ENCODE results near the gene KRT38. TPM values are rescaled to one million over a fixed set of nuclear protein-coding genes. Genes with fewer than 3 reads are reported as not detected.

Gene KRT38
- total RNA-seq, 1 donor from 2014 or later = not detected

DNA sequence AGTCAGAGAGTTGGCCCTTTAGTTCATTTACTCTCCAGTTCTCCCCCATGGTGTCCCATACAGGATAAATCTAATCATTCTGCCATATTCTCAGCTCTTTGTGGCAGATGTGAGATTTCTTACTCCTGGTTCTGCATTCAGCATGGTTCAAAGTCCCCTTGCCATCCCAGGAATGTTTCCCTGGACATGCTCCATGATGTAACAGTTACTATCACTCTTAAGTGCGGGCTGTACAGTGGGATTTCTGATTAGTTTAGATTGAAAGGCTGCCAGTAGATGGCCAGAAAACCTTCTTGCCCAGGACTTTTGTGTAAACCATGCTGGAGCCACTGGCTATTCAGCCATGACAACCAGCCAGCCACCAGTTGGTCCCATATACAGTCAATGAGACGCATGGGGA lies 26.8 kb downstream of the KRT38 start:
- Mint-ChIP-seq H3K36me3 (ENCODE audit: low read depth) (no peaks in the 10 kb centered on the region), H3K27me3 (ENCODE audit: low read depth) (no peaks in the 10 kb centered on the region), H3K4me3 (no peak overlapping the region), H3K9me3 (peaks cover 2% of the 10 kb centered on the region), H3K27ac (ENCODE audit: unreplicated experiment) (no peak overlapping the region), H3K4me1 (peaks cover 46% of the 10 kb centered on the region)
- no peak for DNase-seq (ENCODE audit: low read depth, low spot score)
- TF ChIP-seq, protein P1, sequence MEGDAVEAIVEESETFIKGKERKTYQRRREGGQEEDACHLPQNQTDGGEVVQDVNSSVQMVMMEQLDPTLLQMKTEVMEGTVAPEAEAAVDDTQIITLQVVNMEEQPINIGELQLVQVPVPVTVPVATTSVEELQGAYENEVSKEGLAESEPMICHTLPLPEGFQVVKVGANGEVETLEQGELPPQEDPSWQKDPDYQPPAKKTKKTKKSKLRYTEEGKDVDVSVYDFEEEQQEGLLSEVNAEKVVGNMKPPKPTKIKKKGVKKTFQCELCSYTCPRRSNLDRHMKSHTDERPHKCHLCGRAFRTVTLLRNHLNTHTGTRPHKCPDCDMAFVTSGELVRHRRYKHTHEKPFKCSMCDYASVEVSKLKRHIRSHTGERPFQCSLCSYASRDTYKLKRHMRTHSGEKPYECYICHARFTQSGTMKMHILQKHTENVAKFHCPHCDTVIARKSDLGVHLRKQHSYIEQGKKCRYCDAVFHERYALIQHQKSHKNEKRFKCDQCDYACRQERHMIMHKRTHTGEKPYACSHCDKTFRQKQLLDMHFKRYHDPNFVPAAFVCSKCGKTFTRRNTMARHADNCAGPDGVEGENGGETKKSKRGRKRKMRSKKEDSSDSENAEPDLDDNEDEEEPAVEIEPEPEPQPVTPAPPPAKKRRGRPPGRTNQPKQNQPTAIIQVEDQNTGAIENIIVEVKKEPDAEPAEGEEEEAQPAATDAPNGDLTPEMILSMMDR (conservative IDR thresholded peaks at IDR 0.05) = no peak

DNA sequence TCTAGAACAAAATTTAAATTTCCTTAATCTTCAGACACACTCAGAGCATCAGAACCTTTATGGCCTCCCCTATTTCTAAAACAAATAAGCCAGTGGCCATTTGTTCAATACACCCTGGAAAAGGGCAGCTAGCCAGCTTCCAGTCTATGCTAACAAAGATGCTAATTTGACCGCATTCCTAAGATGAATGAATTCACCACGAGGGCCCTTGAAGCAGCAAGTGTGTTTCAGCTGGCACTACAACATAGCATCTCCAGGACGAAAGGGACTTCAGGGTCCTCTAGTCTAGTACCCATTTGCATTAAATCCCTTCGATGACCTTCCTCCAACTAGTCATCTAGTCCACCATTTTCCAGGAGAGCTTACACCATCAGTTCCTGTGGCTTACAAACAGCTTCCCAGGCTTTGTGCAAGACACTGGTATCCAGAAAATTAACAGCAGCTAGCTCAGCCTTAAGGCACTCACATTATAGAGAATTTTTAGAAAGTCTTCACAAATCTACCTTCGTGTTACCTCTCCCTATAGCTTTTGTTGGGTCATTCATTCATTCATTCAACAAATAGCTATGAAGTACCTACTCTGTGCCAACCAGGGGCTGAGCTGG lies 27.3 kb downstream of the KRT38 start:
- peaks cover 46% of the 10 kb centered on the region for H3K4me1 Mint-ChIP-seq
- H3K9me3 Mint-ChIP-seq = peaks cover 2% of the 10 kb centered on the region
- H3K36me3 Mint-ChIP-seq (ENCODE audit: low read depth) = no peaks in the 10 kb centered on the region
- no peak overlapping the region for H3K4me3 Mint-ChIP-seq
- DNase-seq (ENCODE audit: low read depth, low spot score) = no peak
- H3K27ac Mint-ChIP-seq (ENCODE audit: unreplicated experiment) = no peak overlapping the region
- no peaks in the 10 kb centered on the region for H3K27me3 Mint-ChIP-seq (ENCODE audit: low read depth)
- TF ChIP-seq, protein P1 (conservative IDR thresholded peaks at IDR 0.05) = no peak

DNA sequence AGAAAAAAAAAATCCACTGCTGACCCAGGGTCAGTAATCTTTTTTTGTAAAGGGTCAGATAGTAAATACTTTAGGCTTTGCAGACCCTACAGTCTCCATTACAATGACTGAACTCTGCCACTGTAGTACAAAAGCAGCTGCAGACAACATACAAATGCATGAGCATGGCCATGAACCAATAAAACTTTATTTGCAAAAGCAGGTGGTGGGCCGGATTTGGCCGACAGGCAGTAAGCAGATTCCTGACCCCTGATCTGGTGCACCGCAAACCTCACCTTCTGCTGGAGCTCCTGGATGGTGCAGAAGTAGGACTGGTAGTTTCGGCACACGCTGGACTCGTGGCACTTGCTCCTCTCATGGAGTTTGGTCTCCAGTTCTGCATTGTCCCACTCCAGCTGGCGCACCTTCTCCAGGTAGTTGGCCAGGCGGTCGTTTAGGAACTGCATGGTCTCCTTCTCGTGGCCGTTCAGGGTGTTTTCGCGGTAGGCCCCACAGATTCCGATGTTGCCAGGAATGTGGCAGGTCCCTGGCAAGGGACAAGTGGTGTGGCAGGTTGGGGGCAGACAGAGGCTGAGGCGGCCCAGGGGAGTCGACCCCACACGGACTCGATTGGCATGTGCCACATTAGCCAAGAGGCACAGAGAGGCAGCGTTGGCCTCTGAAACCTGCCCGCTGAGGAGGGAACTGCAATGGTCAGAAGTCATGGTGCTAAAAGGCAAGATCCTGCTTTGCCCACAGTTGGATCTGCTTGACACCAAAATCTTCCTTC lies 29.5 kb downstream of the KRT38 start:
- Mint-ChIP-seq H3K36me3 (ENCODE audit: low read depth) (no peaks in the 10 kb centered on the region), H3K4me1 (peaks cover 38% of the 10 kb centered on the region), H3K9me3 (peaks cover 2% of the 10 kb centered on the region), H3K27ac (ENCODE audit: unreplicated experiment) (no peak overlapping the region), H3K27me3 (ENCODE audit: low read depth) (no peaks in the 10 kb centered on the region), H3K4me3 (no peak overlapping the region)
- TF ChIP-seq, protein P1 (conservative IDR thresholded peaks at IDR 0.05) = no peak
- DNase-seq (ENCODE audit: low read depth, low spot score) = no peak

DNA sequence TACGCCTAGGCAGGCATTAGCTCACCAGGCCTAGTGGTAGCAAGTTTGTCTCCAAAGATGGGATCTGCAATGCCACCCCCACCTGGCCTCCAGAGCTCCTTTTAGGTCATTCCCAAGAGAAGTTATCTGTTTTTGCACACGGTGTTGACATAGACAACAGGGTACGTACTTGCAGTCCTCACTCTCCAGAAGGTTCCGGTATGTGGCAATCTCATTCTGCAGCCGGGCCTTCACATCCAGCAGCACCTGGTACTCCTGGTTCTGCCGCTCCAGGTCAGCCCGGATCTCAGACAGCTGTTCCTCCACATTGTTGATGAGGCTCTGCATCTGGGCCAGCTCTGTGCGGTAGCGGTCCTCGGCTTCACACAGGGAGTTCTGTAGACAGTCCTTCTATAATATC lies 33.6 kb downstream of the KRT38 start:
- Mint-ChIP-seq H3K9me3 (no peaks in the 10 kb centered on the region), H3K27ac (ENCODE audit: unreplicated experiment) (no peak overlapping the region), H3K4me1 (peaks cover 46% of the 10 kb centered on the region), H3K36me3 (ENCODE audit: low read depth) (no peaks in the 10 kb centered on the region), H3K4me3 (no peak overlapping the region), H3K27me3 (ENCODE audit: low read depth) (no peaks in the 10 kb centered on the region)
- TF ChIP-seq, protein P1 (conservative IDR thresholded peaks at IDR 0.05) = no peak
- DNase-seq (ENCODE audit: low read depth, low spot score) = no peak

DNA sequence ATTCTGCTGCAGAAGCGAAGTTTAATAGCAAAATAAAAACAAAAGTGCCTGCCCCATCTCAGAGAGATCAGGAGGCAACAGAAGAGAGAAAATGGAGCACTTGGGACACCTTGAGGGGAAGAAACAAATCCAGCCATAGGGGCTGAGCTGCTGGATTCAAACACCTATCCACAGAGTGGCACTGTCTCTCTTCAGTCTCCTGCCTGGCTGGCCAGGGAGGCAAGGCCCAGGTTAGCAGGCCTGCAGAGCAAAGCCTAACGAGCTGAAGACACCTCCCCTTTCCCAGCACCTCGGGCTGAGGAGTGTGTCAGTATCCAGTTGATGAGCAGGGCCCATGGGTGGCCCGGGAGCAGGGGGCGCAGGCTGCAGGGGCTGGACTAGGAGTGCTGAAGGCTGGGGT lies 34.6 kb downstream of the KRT38 start:
- no peaks in the 10 kb centered on the region for H3K36me3 Mint-ChIP-seq (ENCODE audit: low read depth)
- no peaks in the 10 kb centered on the region for H3K27me3 Mint-ChIP-seq (ENCODE audit: low read depth)
- TF ChIP-seq, protein P1 (conservative IDR thresholded peaks at IDR 0.05) = no peak
- no peak for DNase-seq (ENCODE audit: low read depth, low spot score)
- H3K9me3 Mint-ChIP-seq = no peaks in the 10 kb centered on the region
- H3K4me1 Mint-ChIP-seq = peaks cover 43% of the 10 kb centered on the region
- peak overlapping the region; percentile 36 for H3K27ac Mint-ChIP-seq (ENCODE audit: unreplicated experiment)
- no peak overlapping the region for H3K4me3 Mint-ChIP-seq

Data from neural crest cell (in vitro differentiated cells).